HepG2 (cell line): ENCODE results near the gene BMPER. TPM values are rescaled to one million over a fixed set of nuclear protein-coding genes. Genes with fewer than 3 reads are reported as not detected.

ENCODE experiments used
- ATF6 ChIP-seq: sonication (generic); formaldehyde crosslinking; conservative IDR thresholded peaks from 2 replicates; pipeline ENCODE4 v1.4.0; 2020; ENCODE audit warnings: missing genetic modification reagents
- ZNF318 ChIP-seq: sonication (generic); formaldehyde crosslinking; IDR thresholded peaks from 2 replicates; pipeline ENCODE4 v1.4.0; 2020; ENCODE audit warnings: mild to moderate bottlenecking, missing genetic modification reagents
- ZSCAN29 ChIP-seq: sonication (generic); formaldehyde crosslinking; conservative IDR thresholded peaks from 2 replicates; pipeline ENCODE4 v1.4.0; 2020; ENCODE audit warnings: mild to moderate bottlenecking, missing genetic modification reagents
- polyA plus RNA-seq, 8 experiments: library from polyadenylated mRNA; depleted of rRNA in 3 of 8; stranded (reverse) in 7 of 8; unstranded in 1 of 8; fragments of >200 nt; fragmentation: Illumina TruSeq in 4 of 8; extraction: Trizol in 4 of 8; gene quantifications; 2 replicates each; pipeline versions ENCODE4 v1.2.1 to v1.2.3, GENCODE V29; 2011 to 2016; ENCODE audit warnings: low read depth in 4 of 8, missing spikeins in 1 of 8, mixed read lengths in 1 of 8; ENCODE audit not compliant: insufficient read depth in 1 of 8
- total RNA-seq, 5 experiments: library from RNA; depleted of rRNA; stranded (reverse); fragments of >200 nt; fragmentation: Illumina TruSeq; extraction: Trizol; gene quantifications; 2 replicates each; pipeline ENCODE4 v1.2.3, GENCODE V29; 2016; ENCODE audit warnings: low read depth in 1 of 5

BMPER gene
- total and polyA plus RNA-seq, 2 of the 13 experiments (the other 11 are each of a cell fraction or from before 2014, with no cell fraction given): not detected

GRCh38 chr7:33874943-33875342 is 30.4 kb upstream of the BMPER start (continued):
- TF ChIP-seq ATF6 (no peak), ZNF318 (no peak), ZSCAN29 (no peak)
